ENCODE measurements around the gene MYH6.
"Not testable (repeated sequence)": the region's sequence is repeated elsewhere in the genome, so short reads cannot be mapped to it uniquely, and the experiment has no call there.

MYH6 gene

DNA sequence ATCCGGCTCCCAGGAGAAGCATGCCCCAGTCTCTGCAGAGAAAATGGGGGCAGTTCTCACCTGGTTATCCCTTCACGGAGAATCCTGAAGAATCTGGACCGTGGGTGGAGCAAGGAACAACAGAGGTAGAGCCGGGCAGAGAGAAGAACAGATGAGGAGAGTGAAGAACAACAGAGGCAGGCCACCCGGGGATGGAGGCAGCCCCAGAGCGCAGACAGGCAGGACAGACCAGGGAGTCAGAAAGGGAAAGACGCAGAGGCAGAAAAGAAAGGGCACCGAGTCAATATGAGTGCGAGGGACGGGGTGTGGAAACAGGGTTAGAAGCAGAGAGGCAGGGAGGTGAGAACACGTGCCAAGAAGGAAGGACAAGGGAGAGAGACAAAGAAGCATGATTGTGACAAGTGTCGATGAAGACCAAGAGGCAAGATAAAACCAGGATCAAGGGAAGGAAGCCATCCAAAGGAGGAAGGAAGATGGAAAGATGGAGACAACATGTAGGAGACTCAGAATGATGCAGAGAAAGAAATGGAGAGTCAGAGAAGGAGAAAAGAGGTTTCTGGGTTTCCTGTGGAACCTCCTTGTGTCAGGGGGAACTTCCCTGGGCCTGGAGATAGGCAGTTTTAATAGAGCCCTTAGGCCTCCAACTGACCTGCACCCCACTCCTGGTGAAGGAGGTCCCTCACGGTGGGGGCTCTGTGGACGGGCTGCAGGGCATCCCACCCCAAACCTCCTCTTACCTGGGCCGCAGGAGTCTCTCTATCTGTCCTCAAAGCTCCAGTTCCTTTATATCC, at the start of gene MYH6:
MYH6 (minus strand) TSS at position 758 of the 791 bp plus-strand sequence. CDS start 1,050 bp downstream, outside the sequence.
- FAIRE-seq = no peak
- DNase-seq (ENCODE audit: low spot score) = no peak

DNA sequence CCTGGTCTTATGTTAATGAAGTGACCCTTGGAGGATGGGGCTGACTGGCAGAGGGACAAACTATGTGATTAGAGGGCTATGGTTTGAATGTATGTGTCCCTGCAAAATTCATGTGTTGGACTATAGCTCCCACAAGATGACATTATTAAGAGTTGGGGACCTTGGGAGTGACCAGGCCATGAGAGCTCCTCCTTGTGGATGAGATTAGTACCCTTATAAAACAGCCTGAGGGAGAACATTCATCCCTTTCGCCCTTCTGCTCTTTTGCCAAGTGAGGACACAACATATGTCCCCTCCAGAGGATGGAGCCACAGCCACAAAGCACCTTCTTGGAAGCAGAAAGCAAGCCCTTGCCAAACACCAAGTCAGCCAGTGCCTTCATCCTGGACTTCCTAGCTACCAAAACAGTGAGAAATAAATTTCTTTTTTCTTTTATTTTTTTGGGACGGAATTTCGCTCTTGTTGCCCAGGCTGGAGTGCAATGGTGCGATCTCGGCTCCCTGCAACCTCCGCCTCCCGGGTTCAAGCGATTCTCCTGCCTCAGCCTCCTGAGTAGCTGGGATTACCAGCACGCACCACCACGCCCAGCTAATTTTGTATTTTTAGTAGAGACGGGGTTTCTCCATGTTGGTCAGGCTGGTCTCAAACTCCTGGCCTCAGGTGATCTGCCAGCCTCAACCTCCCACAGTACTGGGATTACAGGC, 49.0 kb upstream of the MYH6 start:
- DNase-seq (ENCODE audit: low spot score); FAIRE-seq: not testable (repeated sequence)

DNA sequence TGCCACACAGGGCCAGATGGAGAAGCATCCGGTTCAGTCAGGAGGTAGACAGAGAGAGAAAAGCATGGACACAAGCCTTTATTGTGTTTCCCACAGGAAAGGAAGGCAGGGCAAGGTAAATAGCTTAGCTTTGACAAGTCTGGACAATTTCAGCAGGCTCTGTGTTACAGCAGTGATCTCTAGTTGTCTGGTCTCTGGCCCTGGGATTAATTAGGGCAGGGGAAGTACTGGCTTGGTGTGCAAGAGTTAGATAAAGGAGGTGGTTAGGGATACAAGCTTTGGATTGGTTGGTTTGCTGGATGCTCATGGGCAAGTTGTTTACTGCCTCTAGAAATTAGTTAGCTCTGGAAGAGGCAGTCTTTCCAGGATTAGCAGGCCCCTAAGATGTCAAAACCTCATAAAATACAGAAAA, 46.4 kb upstream of the MYH6 start:
- no peak for DNase-seq (ENCODE audit: low spot score)
- FAIRE-seq = no peak

DNA sequence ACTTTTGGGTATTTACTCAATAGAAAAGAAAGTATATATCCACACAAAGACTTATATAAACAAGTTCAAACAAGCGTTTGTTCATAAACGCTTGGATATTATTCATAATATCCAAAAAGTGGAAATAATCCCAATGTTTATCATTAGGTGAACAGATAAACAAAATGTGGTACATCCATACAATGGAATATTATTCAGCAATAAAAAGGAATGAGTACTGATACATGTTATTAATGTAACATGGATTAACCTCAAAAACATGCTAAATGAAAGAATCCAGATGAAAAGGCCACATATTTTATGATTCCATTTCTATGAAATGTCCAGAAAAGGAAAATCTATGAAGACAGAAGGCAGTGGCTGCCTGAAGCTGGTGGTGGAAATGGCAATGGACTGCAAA, 44.2 kb upstream of the MYH6 start:
- FAIRE-seq (no peak), DNase-seq (ENCODE audit: low spot score) (no peak)

DNA sequence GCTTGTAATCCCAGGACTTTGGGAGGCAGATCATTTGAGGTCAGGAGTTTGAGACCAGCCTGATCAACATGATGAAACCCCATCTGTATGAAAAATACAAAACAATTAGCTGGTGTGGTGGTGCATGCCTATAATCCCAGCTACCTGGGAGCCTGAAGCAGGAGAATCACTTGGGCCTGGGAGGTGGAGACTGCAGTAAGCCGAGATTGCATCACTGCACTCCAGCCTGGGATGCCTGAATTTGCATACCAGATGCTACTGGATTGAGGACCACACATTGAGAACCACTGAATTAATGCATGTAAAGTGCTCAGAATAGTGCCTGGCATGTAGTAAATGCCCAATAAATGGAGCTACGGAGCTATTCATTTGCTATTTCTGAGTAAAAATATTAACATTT, 42.3 kb upstream of the MYH6 start:
- FAIRE-seq (no peak), DNase-seq (ENCODE audit: low spot score) (no peak)

DNA sequence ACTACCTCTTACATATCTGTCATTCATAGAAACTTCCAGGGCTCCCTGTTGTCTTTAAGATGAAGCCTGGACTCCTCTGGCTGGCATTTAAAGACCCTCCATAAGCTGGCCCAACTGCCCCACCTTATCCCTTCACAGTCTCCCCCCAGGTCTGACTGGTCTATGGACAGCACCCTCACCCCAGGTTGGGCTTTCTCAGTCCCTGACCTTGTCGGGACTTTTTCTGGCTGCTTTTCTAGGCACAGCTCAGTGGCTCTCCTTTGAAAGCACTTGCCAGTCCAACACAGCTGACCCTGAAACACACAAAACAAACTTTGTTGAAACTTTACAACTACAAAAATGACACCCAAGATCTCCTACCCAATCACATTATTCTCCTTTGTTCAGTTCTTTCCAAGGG, 41.2 kb upstream of the MYH6 start:
- FAIRE-seq = no peak

DNA sequence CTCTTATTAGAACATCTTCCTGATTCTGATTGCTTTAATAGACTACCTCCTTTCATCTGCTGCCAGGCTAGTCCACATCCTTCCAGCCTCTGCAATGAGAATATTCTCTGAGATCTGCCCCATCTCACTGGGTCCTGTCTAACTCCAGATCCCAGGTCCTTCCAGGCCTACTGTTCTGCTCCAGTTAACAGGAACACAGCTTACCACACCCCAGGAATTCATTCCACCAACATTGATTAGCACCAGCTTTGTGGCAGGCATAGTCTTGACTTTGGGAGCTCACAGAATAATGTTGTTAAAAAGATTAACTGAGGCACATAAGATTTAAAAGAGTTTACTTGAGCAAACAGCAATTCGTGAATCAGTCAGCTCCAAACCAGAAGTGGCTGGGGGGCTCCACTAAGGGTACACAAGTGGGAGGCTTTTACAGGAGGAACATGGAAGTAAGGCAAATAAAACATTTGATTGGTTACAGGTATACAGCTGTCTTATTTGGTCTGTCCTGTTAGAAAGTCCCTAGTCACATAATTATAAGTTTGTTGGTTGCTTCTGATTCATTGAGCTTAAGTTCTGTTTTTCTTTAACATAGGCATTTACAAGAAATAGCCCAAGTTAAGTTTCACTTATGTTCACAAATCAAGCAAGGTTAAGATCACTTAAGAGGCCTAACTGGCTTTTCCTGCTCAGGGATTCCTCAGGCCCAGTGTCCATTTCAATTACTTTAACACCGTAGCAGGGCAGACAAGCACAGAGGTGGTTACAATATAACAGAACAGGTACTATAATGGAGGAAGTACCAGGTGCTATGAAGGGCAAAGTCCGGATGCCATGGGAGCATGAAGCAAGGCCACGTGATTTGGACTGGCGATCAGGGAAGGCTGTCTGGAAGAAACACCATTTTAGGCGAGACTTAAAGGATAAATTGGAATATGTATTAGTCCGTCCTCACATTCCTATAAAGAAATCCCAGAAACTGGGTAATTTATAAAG, 39.6 kb upstream of the MYH6 start:
- FAIRE-seq (no peak), DNase-seq (ENCODE audit: low spot score) (no peak)

More for the DNA sequence above, 41.2 kb upstream of the MYH6 start:
- DNase-seq (ENCODE audit: low spot score) = no peak

DNA sequence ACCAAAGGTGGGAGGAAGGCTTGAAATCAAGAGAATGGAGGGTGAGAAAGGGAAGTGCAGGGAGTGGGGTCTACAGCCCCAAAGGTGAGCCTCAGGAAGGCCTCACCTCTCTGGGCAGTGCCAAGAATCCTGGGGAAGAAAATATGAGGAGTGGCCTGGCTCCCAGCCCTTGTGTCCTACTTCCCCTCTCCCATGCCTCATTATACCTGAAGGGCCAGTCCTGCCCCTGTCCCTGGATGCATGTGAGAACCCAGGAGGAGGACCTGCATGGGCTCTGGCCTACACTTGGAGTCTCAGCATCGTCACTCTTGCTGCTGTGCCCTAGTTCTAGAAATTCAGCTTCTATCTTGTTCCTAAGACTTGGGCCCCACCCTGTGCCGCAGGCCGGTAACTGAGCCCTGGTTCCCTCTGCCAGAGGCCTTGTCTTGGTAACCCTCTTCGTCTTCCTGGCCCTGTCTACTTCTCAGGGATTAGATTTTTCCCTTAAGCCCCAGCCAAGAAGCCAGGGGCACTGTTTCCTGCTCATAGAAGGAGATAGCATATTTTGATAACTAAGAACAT, 38.3 kb upstream of the MYH6 start:
- no peak for DNase-seq (ENCODE audit: low spot score)
- FAIRE-seq = no peak

DNA sequence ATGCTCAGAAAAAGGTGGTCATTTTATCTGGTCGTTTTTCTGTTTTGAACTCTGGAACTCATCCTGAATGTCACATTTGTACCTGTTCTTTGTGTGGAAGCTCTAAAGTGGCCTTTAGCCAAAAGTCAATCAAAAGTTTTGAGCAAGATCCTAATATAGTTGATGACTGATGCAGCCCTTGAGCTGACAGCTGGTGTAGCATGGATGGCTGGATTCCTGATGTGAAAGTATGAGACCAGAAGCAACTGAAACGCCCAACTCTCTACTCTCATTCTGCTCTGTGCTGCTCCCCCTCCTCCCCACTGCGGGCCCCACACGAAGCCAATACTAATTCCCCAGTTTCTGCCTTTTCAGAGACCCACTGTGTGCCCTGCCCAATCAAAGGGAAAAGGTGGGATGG, 37.7 kb upstream of the MYH6 start:
- no peak for FAIRE-seq
- DNase-seq (ENCODE audit: low spot score) = no peak

DNA sequence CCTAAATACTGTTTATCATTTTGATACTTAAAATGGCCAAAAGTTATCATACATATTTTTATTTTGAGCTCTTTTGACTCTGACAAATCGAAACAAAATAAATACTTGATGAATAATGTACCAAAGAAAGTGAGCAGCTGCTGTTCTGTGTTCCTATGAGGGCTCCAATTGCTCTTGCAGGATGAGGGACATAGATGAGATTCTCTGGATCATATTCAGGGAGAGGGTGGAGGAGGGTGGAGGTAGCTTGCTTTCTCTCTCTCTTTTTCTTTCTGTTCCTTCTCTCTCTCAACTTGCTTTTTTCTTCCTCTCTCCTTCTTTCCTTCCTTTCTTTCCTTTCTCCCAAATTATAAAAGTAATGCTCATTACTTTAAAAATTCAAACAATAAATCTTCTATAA, 36.2 kb upstream of the MYH6 start:
- FAIRE-seq (no peak), DNase-seq (ENCODE audit: low spot score) (no peak)

DNA sequence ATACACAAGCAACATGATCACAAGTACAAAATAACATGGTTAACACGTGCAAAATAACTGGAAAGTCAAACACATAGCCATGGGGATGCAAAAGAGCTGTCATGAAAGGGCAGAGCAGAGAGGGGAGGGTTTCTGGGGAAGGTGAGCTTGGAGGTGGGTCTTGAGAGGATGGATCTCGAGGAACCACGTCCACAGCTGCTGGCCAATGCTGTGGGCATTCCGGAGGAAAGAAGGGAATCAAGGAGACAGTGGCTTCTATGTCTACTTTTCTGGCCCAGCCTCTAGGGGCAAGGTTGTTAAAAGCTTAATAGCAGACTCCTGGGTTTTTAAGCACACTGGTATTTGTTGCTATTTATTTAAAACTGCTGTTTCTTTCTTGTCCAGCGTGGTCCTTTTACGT, 35.8 kb upstream of the MYH6 start:
- FAIRE-seq (no peak), DNase-seq (ENCODE audit: low spot score) (no peak)

DNA sequence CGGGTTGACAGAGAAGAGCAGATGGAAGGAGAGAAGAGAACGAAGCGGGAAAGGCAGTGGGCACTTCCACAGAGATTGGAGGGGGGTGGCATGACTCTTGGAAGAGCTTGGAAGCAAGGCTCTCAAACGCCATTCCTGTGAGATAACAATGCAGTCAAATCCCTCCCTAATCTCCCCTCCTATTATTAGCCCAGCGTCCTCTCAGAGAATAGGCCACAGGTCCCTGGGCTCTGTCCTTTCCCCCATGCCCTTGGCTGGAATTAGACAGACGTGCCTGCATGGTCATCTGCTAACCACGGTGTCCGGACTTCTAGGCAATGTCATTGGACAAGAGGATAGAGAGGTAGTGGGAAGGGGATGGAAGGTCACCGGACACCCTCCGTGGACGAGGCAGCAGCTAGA, 35.3 kb upstream of the MYH6 start:
- DNase-seq (ENCODE audit: low spot score) (no peak), FAIRE-seq (no peak)

DNA sequence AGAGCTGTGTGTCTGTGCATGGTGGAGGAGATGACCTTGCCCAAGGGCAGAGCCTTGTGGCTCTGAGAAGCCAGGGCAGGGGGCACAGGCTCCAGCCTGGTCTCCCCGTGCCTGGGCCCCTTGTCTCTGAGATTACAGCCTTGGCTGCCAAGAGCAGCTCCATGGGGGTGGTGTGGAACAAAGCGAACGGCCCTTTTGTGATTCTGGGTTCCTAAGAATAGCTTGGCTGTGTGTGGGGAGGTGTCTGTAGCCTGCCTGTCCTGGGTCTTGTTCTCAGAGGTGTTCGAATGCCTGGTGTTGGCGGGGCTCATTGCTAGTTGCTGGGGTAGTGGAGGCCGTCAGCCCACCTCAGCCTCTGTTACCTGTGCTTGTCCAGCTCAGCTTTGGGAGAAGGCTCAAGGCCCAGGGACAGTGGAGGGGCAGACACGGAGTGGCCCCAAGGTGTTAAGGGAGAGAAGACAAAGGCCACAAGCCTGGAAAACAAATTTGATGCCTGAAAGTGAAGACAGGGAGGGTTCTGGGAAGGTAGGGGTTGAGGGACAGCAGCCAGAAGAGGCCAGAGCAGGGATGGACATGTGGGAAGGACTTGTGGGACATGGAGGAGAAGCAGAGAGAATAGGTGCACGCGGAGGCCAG, 34.8 kb upstream of the MYH6 start:
- FAIRE-seq (no peak), DNase-seq (ENCODE audit: low spot score) (no peak)

DNA sequence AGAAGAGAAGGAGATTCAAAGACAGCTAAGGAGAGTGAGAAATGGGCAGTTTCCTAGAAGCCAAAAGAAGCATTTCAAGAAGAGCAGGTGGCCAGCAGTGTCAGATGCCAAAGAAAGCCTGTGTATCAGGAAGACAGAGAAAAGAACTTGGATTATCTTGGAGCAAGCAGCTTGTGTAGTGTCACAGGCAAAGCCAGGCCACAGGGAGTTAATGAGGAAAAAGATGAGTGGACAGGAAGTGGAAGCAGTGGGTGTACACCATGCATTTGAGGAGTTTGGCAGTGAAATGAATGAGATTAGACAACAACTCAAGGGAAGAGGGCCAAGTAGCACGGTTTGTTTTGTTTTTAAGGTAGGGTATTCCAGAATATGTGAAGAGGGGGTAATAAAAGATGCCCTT, 33.0 kb upstream of the MYH6 start:
- FAIRE-seq (no peak), DNase-seq (ENCODE audit: low spot score) (no peak)

DNA sequence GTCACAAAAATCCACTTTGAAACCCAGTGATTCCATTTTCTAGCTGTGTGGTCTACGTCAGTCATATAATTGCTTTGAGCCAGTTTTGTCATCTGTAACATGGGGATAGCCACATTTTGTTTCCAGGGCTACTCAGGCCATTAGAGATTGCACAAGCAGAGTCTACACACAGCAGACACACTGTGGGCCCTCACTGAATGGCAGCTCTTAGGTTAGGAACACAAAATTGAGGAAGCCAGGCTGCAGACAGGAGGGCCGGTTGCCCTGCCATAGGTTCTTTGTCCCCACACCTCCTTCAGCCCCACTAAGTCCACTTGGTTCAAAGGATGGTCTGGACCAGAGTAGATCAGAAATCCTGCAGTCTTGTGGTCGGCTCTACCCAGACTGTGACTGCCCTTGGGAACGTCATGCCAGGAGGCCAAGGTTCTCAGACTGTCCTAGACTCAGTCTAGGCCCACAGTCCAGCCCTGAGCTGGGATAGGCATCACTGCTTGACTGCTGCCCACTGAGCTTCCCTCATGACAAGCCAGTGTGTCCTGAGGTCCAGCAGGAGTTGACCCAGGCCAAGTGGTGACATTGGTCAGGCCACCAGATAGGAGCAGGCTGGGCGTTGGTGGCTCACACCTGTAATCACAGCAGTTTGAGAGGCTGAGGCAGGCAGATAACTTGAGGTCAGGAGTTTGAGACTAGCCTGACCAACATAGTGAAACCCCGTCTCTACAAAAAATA, 31.2 kb upstream of the MYH6 start:
- DNase-seq (ENCODE audit: low spot score) (no peak), FAIRE-seq (no peak)

DNA sequence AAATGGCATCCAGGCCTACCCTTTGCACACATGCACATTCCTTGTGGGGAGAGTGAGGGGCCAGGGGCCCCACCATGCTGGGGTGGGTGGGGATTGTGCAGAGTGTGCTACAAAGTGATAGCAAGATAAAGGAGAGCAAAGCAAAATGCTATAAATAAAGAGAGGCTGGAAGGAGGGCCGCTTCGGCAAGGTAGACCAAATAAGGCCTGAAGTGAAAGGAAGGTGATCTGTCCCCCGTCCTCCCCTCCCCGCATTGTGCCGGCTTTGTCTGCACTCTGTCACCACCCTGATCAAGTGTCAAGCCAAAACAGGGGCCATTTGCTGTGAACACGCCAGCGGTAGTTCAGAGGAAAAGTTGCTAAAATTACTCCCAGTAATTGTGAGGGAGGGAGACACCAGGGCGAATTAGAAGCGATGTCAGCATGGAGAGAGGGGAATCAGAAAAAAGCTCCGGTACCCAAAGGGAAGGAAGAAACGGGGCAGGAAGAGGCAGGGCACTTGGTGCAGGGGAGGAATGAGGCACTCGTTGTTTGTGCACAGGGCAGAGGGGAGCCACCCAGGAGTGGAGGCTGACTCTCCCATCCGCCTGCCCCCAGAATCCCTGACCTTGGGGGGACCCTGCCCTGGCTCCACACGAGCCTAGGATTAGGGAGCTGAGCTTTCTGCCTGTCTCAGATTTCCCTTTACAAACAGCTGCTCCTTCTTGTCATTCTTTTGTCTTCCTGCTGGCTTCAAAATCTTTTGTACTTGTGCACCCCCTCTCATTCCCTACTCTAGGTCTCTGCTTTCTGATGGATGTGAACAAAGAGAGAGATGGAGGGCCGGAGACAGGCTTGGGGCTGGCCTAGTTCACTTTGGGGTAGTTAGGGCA, 30.3 kb upstream of the MYH6 start:
- DNase-seq (ENCODE audit: low spot score) (no peak), FAIRE-seq (no peak)

DNA sequence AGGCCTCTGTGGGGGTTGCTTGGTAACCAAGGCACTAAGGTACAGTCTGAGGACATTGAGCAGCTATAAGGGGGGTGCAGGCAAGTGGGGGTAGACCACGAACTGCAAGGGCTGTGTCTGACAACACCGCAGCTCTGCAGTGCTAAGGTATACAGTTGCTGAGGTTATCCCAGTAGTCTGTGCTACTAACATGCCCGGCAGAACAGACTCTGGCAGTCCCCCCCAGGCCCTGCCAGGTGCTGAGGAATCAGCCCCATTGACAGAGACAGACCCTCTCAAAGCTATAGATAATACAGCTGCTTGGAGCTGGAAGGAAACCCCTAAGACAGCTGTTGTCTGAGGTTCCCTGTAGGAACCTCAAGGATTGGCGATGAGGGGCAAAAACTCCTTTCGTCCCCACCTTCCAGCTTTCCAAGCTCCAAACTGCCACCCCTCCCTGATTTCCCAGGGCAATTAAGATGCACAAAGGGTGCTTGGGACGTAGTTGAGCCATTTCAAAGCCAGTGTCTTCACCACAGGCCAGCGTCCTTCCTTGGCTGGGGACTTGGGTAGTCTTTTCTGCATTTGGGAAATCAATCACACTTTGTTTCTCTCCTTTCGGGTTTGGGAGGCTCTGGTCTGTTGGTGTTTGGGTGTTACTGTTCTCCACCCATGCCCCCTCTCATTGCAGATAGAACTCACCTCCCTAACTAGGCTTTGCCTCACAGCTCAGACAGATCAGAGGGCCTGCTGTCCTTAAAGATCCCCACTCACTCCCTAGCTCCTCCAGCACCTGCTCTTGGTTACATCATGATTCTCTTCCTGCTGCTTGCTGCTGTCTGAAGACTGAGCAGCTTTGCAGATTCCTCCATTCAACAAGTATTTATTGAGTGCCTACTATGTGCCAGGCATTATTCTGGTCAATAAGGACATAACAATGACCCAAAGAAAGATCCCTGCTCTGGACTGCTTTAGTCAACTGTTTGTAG, 29.3 kb upstream of the MYH6 start:
- no peak for FAIRE-seq

More for the DNA sequence above, 29.3 kb upstream of the MYH6 start:
- DNase-seq (ENCODE audit: low spot score) = no peak
